Measurements from ENCODE around the gene TPCN2.

Gene TPCN2

DNA sequence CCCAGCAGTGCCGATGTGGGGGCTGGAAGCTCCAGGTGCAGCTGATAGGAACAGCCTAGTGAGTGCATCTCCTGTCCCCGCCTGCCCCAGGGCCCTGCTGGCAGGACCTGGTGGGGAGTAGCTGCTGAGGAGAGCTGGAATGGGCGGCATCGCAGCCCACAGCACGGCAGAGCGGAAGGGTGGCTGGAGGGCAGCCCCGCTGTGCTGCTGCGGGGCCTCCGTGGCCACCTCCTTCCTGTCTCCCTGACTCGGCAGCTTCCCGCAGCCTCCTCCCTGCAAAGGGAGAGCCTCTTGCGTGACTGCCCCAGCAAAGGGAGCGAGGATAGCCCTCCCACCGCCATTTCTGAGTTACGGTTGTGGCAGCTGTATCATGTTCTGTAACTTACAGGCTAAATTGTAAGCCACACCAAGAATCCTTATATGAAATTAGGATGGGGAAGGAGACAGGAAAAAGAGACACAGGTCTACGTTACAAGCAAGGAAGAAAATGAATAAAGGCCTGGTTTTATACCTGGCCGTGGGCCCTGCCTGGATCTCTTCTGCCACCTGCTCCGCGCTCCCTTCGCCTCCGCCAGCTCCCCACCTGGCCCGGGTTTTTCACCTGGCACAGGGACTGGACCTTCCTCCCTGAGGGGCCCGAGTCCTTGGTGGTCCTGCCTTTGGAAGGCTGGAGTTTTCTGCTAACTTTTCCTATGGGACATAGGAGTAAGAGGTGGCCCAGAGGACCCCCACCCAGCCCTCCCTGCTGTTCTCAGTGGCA, 10.0 kb downstream of the TPCN2 start:
- DNase-seq: no peak

DNA sequence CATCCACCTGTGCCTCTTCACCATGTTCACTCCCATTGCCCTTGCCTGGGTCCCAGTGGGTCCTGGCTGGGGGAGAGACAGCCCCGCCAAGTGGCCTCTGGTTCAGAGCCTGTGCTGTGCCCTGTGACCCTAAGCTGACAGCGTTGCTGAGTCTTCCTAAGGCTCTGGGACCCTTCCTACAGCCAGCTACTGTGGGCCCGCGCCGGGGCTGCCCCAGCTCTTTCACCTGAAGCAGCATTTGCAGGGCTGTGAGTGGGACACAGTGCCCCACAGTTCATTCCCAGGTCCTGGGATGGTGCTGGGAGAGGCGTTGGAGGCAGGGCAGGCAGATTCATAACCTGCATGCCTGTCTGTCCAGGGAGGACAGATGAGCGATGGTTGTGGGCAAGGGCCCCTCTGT, 10.7 kb downstream of the TPCN2 start:
- no peak for DNase-seq

DNA sequence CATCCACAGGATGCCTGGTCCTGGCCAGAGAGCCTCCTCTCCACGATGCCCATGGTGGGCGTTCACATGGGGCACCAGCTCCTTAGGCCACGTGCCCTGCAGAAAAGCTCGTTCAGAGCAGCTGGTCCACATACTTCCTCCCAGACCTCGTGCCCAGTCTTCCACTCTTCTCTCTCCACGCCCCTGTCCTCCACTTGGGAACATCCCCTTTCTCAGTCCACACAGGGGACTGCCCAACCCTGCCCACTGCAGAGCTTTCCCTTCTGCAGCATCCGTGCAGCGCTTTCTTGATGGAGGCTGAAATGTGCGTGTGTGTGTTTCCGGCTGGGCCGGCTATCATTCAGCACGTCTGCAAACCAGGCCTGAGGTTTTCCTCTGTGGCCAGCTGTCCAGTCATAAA, 11.3 kb downstream of the TPCN2 start:
- no peak for DNase-seq

DNA sequence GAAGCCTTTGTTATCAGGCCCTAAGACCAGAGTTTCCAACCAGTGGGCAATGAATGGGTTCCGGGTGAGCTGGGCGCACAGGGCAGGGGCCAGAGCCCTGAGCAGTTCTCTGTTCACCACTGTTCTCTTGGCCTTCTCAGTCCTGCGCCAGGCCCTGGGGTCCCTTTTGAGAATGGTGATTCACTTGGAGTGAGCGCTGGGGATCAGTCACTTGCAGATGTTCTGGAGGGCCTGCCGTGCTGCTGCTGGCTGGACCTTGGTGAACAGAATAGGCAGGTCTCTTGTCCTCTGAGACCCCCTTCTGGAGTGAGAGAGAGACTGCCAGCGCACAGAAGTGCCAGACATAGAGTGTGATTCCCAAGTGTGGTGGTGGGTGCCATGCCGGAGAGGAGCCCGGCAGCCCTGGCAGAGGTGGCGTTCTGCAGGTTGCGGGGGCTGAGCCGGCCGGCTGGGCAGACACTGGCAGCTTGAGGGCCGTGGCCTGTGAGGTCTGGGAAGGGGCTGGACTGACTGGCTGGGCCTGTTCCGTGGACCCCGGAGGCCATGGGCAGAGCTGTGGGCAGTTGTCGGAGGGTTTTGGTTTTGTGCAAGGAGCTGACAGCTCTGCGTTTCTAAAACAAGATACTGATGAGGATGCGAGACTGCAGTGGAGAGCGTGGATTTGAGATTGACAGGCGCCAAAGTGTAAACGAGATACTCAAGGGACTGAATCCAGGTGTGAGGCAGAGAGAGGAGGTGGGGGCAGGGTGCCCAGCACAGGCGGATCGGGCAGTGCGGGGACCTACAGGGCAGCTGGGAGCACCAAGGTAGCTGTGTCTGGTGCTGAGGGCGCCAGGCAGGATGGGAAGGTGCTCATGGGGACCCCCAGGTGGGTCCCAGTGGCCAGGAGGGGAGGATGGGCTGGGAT, 12.3 kb downstream of the TPCN2 start:
- no peak for DNase-seq

DNA sequence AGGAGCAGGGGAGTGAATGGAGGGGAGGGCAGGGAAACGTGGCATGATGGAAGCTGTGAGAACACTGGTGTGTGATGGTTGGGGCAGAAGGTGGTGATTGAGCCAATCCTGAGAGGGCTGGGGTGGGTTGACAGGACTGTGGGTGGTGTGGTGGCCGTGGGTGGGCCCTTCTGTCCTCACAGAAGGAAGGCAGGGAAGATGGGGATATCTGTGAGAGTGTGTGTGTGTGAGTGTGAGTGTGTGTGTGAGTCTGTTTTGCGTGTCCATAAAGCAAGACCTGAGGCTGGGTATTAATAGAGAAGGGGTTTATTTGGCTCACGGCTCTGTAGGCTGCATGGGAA, 13.0 kb downstream of the TPCN2 start:
- DNase-seq: no peak

DNA sequence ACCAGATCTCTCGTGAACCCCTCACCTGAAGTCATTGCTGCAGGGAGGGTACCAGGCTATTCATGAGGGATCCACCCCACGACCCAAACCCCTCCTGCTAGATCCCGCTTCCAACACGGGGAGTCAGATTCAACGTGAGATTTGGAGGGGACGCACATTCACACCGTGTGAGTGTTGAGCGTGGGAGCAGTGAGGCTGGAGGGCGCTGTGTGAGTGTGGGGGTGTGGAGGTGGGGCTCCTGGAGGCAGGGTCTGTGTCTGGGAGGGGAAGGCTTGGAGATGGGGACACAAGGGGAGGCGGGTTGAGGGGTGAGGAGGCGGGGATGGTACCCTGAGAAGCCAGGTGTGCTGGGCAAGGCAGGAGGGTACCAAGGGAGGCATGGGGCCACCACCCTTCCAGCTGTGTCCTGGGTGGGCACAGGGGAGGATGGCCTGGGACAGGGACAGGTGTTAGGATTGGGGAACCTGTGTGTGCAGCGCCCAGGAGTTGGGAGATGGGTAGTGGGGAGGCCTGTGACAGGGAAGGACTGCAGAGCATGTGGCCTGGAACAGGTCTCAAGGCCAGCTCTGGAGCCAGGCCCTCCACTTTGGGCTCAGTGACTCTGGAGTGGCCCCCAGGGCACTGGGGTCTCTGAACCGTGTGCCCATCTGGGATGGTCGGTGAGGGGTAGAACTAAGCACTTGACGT, 13.6 kb downstream of the TPCN2 start:
- no peak for DNase-seq

DNA sequence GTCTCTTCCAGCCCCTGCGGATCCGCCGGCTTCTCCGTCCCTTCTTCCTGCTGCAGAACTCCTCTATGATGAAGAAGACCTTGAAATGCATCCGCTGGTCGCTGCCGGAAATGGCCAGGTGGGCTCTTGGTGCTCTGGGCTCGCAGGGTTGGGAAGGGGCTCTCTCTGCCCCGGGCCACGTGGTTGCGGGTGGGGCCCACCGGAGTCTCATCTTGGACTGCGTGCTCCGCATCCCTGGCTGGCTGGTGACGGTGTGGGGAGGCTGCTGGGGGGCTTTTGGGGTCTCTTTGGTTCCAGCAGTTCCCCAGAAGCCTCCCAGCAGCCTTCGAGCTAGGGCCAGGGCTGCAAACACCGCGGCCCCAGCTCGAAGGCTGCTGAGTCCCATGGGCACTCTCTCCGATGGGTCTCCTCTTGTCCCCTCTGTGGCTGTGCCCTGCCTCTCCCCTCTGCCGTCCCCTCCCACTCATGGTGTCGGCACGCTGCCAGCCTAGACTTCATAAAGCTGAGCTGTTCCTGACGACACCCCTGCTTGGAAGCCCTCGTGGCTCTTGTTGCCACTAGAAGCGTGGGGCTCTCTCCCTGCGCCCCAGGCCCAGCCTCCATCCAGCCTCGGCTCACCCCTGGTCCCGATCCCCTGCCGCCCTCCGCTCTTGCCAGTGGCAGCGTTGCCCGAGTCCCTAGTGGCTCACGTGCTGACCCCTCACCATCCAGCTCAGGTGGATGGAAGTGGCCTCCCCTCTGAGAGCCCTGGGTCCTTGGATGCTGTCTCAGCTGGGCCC, 14.3 kb downstream of the TPCN2 start:
- no peak for DNase-seq

DNA sequence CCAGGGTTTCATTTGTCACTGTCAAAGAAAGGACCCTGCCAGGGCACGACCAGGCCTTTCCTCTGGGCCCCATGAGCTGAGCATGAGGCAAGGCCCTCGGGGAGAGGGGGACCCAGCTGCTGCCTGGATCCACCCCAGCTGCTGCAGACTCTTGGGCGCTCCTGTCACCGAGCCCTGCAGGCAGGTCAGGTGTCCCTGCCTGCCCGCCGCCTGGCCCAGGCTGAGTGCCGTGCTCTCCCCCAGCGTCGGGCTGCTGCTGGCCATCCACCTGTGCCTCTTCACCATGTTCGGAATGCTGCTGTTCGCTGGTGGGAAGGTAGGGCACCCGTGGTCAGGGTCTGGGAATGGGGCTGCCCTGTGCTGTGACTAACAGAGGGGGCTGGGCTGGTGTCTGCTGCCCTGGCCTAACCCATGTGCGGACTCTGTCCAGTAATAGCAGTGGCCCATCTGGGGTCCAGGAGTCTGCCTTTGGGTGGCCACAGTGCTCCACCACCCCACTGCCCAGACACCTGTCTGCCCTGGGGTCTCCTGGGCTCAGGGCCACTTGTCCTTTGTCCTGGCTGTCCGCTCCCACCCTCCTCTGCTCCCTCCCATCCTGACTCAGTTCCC, 15.0 kb downstream of the TPCN2 start:
- DNase-seq: no peak

DNA sequence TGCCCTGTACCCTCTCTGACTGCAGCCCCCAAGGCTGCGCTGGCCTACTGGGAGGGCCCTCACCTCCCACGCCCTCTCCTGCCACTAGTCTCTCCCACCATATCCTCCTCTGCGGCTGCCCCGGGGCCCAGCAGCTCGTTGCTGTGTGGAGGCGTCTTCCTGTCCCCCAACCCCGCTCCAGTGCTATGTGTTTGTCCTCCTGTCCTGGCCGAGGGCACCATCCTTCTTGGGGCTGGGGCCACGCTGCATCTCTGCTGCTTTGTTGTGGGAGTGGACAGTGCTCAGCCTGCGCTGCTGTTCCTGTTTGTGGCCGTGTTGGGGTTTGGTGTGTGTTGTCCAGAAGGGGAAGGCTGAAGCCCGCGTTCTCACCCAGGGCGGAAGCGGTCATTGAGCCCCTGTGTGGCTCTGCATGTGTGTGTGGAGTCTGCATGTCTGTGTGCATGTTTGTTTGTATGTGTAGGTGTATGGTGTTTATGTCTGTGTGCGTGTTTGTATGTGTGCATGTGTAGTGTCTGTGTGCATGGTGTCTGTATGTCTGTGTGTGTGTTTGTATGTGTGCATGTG, 15.7 kb downstream of the TPCN2 start:
- DNase-seq: no peak

DNA sequence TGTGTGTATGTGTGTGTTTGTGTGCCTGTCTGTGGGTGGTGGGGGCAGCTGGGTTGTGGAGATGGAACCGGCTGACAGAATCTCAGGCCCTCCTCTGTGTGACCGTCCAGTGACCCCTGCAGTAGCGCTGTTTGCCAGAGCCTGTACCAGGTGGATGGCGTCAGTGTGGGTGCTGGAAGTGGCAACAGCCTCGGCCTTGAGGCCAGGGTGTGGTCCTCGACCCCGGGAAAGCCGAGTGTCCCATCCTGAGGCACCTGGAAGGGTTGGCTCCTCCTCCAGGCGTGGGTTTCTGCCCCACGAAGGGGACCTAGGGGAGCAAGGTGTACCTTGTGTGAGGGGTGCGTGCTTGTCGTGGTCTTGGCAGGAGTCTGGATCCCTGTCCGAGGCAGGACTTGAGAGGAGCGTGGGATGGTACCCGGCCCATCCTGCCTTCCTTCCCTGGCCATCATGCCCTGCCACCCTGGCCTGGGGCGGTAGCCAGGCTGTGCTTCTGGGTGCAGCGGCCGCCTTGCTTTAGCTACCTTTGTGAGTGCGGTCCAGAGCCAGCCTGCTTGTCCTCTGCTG, 16.5 kb downstream of the TPCN2 start:
- DNase-seq: no peak

DNA sequence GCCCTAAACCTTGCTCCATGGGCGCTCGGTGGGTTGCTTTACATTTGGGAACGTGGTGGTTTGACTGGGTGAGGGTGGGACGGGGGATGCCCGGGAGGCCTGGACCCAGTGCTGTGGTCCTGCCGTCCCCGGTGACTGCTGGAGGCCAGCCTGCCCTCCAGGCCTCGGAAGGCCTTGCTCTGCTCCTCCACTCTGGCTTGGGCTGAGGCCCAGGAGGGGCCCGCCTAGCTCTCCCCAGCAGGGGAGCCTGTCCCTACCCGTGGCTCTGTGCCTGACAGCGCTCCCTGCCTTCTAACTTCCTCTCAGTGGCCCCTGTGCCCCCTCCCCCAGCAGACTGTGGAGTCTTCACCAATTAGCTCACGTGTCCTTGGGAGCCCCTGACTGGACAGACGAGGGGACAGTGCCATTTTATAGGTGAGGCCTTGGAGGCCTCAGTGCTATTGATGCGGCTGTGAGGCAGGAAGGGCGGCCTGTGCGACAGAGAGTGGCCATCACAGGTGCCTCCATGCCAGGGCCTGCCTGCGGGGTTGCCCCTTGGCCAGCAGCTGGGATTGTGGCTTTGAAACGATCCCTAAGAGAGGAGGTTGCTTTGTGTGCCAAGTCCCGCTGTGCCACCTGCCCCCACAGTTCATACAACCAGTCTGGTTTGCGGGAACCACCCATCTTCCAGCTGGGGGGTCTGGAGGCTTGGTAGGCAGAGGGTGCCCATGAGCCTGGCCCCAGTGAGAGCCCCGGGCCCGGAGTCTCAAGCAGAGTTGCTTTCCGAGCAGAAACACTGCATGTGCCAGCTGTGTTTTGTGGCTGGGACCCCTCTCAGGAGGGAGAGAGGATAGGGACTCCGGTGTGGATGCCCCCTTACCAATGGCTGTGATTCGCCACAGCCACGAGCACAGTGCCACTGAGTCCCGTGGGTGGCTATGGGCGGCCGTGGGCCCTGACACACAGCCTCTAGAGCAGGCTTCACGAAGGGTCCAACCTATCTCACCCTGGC, 17.7 kb downstream of the TPCN2 start:
- DNase-seq: no peak

DNA sequence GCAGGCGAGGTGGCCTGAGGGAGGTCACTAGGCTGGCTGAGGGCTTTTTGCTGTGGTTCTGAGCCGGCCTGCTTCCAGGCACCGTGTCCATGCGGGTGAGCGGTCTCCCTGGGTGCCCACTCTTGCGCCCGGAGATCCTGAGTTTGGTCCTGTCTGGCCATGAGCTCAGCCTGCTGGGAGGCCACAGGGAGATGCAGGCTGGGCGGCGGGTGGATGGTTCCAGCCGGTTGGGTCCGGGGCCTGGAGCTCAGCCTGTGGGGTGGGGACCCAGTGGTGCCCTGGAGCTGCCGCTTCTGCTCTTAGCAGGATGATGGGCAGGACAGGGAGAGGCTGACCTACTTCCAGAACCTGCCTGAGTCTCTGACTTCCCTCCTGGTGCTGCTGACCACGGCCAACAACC, 18.5 kb downstream of the TPCN2 start:
- DNase-seq: no peak

DNA sequence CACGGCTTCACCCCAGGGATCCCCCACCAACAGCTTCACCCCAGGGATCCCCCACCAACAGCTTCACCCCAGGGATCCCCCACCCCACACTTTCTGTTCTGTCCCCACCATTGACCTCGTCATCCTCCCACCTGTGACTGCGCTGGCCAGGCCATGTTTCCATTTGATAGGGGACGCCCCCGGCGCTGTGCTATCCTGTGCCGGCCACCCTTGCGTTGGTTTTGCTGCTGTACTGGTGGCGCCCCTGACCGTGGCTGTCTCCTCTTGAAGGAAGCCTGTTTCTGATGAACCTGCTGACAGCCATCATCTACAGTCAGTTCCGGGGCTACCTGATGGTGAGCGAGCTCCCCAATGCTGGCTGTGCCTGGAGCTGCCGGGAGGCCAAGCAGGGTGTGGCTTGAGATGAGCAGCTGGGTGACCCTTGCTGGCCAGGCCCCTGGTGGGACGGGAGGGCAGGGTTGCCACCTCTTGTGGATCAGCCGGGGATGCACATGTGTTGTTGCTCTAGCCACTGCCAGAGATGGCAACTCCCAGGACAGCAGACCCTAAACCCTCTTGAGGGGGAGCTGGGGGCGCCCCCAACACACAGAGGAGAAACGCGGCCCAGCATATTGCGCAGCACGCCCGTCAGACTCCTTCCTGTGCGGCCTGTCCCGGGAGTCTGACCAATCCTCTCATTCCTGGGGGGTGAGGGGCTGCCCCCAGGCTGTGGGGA, 22.5 kb downstream of the TPCN2 start:
- no peak for DNase-seq

DNA sequence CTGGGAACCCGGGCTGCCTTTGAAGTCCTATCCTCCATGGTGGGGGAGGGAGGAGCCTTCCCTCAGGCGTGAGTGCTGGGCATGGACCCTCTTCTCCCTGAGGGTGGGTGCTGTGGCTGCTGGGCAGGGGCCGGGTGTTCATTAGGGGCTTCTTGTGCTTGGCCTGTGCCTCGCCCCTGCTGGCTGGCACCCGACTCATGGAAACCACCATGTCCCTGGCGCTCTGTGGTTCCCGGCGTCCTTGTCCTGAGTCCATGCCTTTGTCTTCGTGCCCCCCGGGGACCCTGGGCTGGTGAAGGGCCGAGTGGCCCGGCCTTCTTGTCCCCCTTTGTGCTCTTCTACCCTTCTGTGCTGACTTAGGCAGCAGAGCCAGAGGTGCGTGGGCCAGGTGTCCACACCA, 23.2 kb downstream of the TPCN2 start:
- no peak for DNase-seq

DNA sequence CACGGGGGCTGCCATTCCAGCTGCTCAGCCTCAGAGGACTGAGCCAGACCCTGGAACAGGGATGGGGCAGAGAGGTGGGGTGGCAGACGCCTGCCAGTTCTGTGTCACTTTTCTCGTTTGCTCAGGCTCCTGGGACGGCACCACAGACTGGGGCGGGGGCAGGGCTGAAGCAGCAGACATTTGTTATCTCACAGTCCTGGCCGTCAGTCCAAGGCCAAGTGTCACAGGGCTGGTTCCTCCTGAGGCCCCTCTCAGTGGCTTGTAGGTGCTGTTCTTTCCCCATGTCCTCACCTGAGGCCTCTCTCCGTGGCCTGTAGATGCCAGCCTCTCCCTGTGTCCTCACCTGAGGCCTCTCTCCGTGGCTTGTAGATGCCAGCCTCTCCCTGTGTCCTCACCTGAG, 24.7 kb downstream of the TPCN2 start:
- DNase-seq: no peak

DNA sequence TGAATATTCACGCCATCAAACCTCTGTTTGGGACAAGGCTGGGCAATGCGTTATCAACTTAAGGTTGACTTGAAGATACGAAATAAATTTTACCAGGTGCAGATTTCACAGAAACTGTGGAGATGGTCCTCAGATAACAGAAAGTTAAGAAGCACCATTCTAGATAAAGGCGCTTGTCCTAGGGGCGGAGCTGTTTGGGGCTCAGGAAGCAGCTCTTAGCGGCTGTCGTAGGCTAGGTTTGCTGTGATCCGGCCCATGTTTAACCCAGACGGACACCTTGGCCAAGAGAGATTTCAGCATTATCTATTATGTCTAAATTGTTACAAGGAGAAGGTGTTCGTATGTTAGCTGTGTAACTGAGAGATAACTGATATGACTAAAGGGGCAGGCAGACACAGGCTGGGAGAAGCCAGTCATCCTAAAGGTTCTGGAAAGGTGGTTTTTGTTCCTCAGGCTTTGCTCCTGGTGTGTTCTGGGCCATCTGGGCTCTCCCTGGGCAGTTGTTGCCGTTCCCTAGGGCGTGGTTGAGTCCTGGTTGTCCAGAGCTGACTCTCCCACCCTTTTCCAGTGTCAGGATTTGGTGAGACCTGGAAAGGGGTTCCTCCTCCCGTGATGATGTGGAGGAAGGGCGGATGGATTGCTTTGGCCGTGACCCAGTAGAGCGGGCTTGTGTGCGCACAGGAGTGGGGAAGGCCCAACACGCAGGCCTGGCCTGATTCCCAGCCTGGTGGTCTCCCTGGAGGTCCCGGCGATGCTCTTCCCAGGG, 25.8 kb downstream of the TPCN2 start:
- peak; percentile 8 for DNase-seq

DNA sequence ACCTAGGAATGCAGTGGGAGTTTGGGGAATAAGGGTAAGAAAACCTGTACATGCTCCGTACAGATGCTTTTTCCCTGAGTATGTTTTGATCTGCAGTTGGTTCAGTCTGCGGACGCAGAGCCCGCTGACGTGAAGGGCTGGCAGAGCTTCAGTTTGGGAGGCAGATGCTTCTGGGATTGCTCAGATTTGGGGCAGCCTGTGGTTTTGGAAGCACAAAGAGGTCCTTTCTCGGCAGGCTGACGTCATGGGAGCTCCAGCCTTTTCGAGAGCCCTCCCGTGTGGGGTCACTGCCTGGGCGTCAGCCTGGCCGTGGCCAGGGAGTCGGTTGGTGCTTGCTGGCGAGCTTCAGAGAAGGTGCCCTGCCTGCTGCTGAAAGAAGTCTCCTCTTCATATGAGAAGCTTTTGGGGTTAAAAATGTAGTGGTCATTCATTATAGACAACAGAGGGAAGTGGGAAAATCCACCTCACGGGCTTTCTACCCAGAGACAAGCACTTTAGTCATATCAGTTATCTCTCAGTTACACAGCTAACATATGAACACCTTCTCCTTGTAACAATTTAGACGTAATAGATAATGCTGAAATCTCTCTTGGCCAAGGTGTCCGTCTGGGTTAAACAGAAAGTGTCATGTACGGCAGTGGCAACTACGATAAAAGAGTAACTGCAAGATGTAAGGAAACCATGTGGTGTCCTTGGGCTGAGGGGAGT, 26.8 kb downstream of the TPCN2 start:
- peak; percentile 100 for DNase-seq

DNA sequence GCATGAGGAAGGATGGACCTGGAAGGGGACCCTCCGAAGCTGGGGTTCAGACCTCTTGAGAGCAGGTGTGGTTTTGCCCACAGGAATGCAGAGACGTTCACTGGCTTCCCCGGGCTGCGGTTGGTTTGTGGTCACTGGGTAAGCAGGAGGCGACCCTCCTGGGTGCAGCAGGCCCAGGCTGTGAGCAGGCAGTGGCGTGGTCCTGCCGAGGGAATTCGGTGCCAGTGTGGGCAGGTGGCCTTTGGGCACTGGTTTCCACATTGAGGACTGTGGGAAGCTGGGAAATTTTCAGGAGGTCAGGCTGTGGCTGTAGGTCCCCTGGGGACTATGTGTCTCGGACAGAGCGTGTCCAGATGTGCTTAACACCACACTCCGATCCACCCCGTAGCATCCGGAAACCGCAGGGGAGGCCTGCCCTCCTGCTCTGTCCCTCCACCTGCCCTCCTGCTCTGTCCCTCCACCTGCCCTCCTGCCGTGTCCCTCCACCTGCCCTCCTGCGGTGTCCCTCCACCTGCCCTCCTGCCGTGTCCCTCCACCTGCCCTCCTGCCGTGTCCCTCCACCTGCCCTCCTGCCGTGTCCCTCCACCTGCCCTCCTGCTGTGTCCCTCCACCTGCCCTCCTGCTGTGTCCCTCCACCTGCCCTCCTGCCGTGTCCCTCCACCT, 27.5 kb downstream of the TPCN2 start:
- DNase-seq: peak; percentile 91

Measured in NCI-H226 (cell line).